Measurements from ENCODE around the gene CCDC80. TPM values are rescaled to one million over a fixed set of nuclear protein-coding genes. Genes with fewer than 3 reads are reported as not detected.

Gene CCDC80
- total RNA-seq, 1 donor from 2014 or later, result 0.86 TPM

DNA sequence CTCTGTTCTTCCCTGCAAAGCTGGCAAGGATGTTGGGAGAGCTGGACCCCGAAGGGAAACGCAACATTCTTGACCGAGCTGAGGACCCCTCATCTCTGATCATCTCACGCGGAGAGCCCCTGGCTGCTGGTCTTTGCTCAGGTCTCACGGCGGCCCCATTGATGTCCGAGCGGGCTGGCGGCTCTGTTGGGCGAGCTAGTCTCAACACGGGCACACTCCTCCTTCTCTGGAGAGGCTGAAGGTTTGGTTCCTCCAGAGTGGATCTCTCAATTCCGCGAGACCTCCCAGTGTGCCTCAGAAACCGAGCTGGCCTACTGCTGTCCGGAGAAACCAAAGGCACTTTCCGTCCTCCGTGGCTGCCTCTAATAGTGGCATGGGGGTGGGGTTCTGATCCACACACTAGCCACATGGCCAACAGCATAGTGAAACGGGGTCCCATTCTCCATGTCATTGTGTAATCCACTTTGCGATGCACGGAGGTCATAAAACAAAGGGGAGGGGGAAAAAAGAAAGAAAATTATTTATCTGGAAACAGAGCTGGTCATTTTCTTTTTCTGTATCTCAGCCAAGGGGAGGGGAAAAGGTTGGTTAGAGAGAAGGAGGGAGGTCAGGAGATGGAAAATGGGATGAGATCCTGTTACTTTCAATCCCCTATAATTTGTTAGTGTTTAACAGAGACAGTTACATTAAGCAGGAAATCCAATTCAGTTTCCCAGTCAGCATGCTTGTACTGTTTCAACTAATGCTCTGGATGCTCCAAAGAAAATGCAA is 1.3 kb downstream of the CCDC80 start:
- H3K27ac Mint-ChIP-seq (ENCODE audit: unreplicated experiment), result no peak overlapping the region
- peaks cover 6% of the 10 kb centered on the region for H3K4me1 Mint-ChIP-seq (ENCODE audit: low read depth, unreplicated experiment)
- H3K36me3 Mint-ChIP-seq (ENCODE audit: unreplicated experiment), result peaks cover 3% of the 10 kb centered on the region
- DNase-seq, result no peak
- no peak overlapping the region for H3K4me3 Mint-ChIP-seq (ENCODE audit: unreplicated experiment)
- peaks cover 2% of the 10 kb centered on the region for H3K27me3 Mint-ChIP-seq (ENCODE audit: unreplicated experiment)
- no peaks in the 10 kb centered on the region for H3K9me3 Mint-ChIP-seq (ENCODE audit: unreplicated experiment)
- no peak for TF ChIP-seq CTCF (IDR thresholded peaks at IDR 0.05; ENCODE audit: partially characterized antibody, unreplicated experiment)

DNA sequence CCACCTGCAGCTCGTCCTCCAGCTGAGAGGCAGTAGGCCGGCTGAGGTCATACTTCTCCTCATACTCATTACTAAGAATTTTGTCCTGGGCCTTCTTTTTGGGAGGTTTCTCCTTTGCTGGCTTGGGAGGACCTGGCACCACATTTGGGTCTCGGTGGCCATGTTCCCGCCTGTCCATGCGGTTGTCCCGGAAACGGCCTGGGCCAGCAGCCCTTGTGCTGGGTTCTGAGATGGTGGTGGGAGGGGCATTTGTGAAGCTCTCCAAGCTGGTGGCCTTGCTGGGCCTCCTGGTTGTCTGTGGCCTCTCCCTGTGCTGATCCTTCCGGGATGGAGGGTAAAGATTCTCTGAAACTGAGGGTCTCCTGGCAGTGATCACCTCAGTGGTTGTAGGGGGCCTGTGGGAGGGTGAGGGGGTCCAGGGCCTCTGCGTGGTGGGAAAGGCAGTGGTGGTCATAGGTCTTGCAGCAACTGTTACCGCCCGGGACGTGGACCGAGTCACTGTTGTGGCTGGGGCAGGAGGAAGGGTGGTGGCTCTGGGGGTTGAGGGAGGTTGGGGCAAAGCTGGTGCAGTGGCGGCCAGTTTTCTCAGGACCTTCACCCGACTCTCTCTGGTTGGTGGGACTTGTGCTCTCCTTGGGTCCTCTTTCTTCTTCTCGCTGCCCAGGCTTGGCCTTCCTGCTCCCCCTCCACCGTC is 2.5 kb downstream of the CCDC80 start:
- no peaks in the 10 kb centered on the region for H3K9me3 Mint-ChIP-seq (ENCODE audit: unreplicated experiment)
- no peak overlapping the region for H3K4me3 Mint-ChIP-seq (ENCODE audit: unreplicated experiment)
- no peak for TF ChIP-seq CTCF (IDR thresholded peaks at IDR 0.05; ENCODE audit: partially characterized antibody, unreplicated experiment)
- DNase-seq, result no peak
- H3K36me3 Mint-ChIP-seq (ENCODE audit: unreplicated experiment), result peaks cover 3% of the 10 kb centered on the region
- no peak overlapping the region for H3K27ac Mint-ChIP-seq (ENCODE audit: unreplicated experiment)
- peaks cover 9% of the 10 kb centered on the region for H3K4me1 Mint-ChIP-seq (ENCODE audit: low read depth, unreplicated experiment)
- peaks cover 4% of the 10 kb centered on the region for H3K27me3 Mint-ChIP-seq (ENCODE audit: unreplicated experiment)

DNA sequence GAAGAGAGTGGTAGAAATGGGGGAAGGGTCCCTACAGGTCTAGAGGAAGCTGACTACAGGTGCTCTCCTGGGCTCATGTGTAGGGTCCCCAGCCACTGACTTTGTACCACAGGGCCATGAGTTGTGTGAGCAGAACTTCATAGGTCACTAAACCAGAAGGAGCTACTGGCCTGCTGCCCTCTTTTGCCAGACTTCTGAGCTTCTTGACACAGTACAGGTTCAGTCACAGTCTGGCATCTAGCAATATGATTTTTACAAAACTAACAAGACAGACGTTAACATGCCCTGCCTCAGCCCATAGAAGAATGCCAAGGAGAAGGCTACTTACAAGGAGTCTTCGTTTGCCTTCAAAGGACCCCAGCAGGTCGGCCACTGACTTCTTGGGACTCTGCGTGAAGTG is 3.2 kb downstream of the CCDC80 start:
- Mint-ChIP-seq H3K4me3 (ENCODE audit: unreplicated experiment) (no peak overlapping the region), H3K9me3 (ENCODE audit: unreplicated experiment) (no peaks in the 10 kb centered on the region), H3K4me1 (ENCODE audit: low read depth, unreplicated experiment) (peaks cover 7% of the 10 kb centered on the region), H3K27me3 (ENCODE audit: unreplicated experiment) (peaks cover 4% of the 10 kb centered on the region), H3K36me3 (ENCODE audit: unreplicated experiment) (peaks cover 3% of the 10 kb centered on the region), H3K27ac (ENCODE audit: unreplicated experiment) (no peak overlapping the region)
- DNase-seq, result no peak
- no peak for TF ChIP-seq CTCF (IDR thresholded peaks at IDR 0.05; ENCODE audit: partially characterized antibody, unreplicated experiment)

DNA sequence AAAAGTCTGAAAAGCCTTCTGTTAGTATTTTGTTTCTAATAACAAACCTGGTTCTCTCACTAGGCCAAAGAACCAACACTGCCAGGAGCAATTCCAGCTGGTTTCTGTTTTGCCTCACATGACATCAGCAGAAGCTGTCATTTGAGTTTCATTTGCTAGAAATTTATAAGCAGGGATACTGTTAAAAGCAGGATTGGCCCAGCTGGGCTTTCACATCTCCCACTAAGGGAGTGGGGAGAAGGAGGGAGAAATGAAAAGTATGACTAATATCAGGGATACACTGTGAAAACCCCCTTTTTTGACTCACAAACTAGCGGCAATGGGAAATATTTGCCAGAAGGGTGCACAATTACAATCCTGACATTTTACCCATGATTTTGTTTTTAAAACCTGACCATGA is 5.3 kb downstream of the CCDC80 start:
- H3K27ac Mint-ChIP-seq (ENCODE audit: unreplicated experiment), result no peak overlapping the region
- no peak for DNase-seq
- no peak for TF ChIP-seq CTCF (IDR thresholded peaks at IDR 0.05; ENCODE audit: partially characterized antibody, unreplicated experiment)
- H3K27me3 Mint-ChIP-seq (ENCODE audit: unreplicated experiment), result peaks cover 4% of the 10 kb centered on the region
- no peak overlapping the region for H3K4me3 Mint-ChIP-seq (ENCODE audit: unreplicated experiment)
- no peaks in the 10 kb centered on the region for H3K9me3 Mint-ChIP-seq (ENCODE audit: unreplicated experiment)
- H3K4me1 Mint-ChIP-seq (ENCODE audit: low read depth, unreplicated experiment), result peaks cover 7% of the 10 kb centered on the region
- peaks cover 3% of the 10 kb centered on the region for H3K36me3 Mint-ChIP-seq (ENCODE audit: unreplicated experiment)
